Peyer's patch (tissue), 4 donors: ENCODE data around the gene SOX6. TPM values are rescaled to one million over a fixed set of nuclear protein-coding genes. Genes with fewer than 3 reads are reported as not detected.
A peak's percentile ranks its signal among the peaks of the same experiment; 100 is the strongest.

Source experiments
- DNase-seq, 3 donors: peaks; one replicate each; pipeline ENCODE4 v3.0.0-alpha.2; 2017 to 2019
- H3K27ac ChIP-seq, 4 donors: fragments of 200-600 bp; sonication (generic); one replicate each; pipeline ENCODE4 v1.5.1; 2016 to 2019
- H3K27me3 ChIP-seq, 2 donors: fragments of 200-600 bp; sonication (generic); one replicate each; pipeline ENCODE4 v1.5.1; 2019
- H3K36me3 ChIP-seq, 3 donors: fragments of 200-600 bp; sonication (generic); one replicate each; pipeline ENCODE4 v1.5.1; 2016 to 2019
- H3K4me1 ChIP-seq, 4 donors: fragments of 200-600 bp; sonication (generic); one replicate each; pipeline ENCODE4 v1.5.1; 2016 to 2019
- H3K4me3 ChIP-seq, 4 donors: fragments of 200-600 bp; sonication (generic); 1 replicate in 3 of 4; 2 replicates in 1 of 4; pipeline ENCODE4 v1.5.1; 2016 to 2019; ENCODE audit warnings: mild to moderate bottlenecking in 1 of 4
- H3K9me3 ChIP-seq, 4 donors: fragments of 200-600 bp; sonication (generic); one replicate each; pipeline ENCODE4 v1.5.1; 2016 to 2019; ENCODE audit warnings: mild to moderate bottlenecking in 1 of 4
- POLR2A ChIP-seq, 2 donors: fragments of 450-650 bp; IDR thresholded peaks; one replicate each; pipeline ENCODE4 v1.5.1; 2017; ENCODE audit warnings: antibody characterized with exemption in 2 of 2, mild to moderate bottlenecking in 2 of 2, moderate library complexity in 2 of 2
- total RNA-seq, 4 donors: library from RNA; depleted of rRNA; stranded (reverse); fragments of >200 nt; gene quantifications; one replicate each; pipeline ENCODE4 v1.1.0, GENCODE V29; 2016
- TF ChIP-seq, protein P1 (sequence below), 6 experiments: fragments of 450-650 bp in 4 of 6; fragments of 200-600 bp in 2 of 6; sonication (generic) in 1 of 6; IDR thresholded peaks; one replicate each; pipeline ENCODE4 v1.5.1; 2017 to 2019; ENCODE audit warnings: antibody characterized with exemption in 6 of 6, mild to moderate bottlenecking in 3 of 6, moderate library complexity in 1 of 6

The SOX6 gene
- total RNA-seq, 4 donors from 2014 or later: 144 to 205 (median 161) TPM

DNA sequence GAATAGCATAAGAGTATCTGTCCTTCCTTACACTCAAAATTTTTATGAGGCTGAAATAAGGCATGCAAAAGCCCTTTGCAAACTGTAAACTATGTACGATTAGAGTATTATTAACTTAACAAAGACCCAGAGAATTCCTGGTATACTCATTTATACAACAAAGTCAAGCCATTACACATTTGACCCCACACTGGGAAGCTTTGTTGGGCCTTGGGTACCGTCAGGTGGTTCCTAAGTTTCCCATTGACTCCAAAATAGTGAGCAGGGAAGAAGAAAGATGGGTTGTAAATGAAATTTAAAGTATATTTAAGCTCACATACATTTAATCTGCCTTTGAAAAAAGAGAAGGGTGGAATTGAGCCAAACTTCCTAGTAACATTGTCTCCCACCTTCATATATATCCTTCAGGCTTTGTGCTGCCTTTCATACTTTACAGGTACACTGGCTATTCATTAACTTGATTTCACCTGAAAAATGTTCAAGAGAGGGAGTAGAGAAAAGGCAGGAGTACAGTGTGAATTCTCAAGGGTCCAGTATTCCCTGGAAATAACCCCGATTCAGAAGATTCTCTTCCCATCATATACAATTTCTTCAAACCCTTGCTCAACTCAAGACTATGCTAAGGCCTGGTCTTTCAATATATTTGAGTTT lies 68.6 kb downstream of the SOX6 start:
- TF ChIP-seq, protein P1, sequence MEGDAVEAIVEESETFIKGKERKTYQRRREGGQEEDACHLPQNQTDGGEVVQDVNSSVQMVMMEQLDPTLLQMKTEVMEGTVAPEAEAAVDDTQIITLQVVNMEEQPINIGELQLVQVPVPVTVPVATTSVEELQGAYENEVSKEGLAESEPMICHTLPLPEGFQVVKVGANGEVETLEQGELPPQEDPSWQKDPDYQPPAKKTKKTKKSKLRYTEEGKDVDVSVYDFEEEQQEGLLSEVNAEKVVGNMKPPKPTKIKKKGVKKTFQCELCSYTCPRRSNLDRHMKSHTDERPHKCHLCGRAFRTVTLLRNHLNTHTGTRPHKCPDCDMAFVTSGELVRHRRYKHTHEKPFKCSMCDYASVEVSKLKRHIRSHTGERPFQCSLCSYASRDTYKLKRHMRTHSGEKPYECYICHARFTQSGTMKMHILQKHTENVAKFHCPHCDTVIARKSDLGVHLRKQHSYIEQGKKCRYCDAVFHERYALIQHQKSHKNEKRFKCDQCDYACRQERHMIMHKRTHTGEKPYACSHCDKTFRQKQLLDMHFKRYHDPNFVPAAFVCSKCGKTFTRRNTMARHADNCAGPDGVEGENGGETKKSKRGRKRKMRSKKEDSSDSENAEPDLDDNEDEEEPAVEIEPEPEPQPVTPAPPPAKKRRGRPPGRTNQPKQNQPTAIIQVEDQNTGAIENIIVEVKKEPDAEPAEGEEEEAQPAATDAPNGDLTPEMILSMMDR (IDR thresholded peaks at IDR 0.05): no peak
- TF ChIP-seq POLR2A (IDR thresholded peaks at IDR 0.05): no peak
- Histone ChIP-seq H3K36me3 (no peaks in the 10 kb centered on the region), H3K27ac (no peak overlapping the region), H3K27me3 (no peaks in the 10 kb centered on the region), H3K4me1 (no peaks in the 10 kb centered on the region), H3K9me3 (no peaks in the 10 kb centered on the region), H3K4me3 (no peak overlapping the region)
- DNase-seq: no peak

- TF ChIP-seq, protein P1 (IDR thresholded peaks at IDR 0.05): no peak
- no peak for TF ChIP-seq POLR2A (IDR thresholded peaks at IDR 0.05)
- H3K4me3 ChIP-seq: no peak overlapping the region
- no peak for DNase-seq
- no peak overlapping the region for H3K27ac ChIP-seq
- no peaks in the 10 kb centered on the region for H3K4me1 ChIP-seq
- no peaks in the 10 kb centered on the region for H3K27me3 ChIP-seq
- no peaks in the 10 kb centered on the region for H3K36me3 ChIP-seq
- no peaks in the 10 kb centered on the region for H3K9me3 ChIP-seq
Observed at GRCh38 chr11:16286095-16286494, 70.3 kb downstream of the SOX6 start.

- H3K4me1 ChIP-seq: peaks cover 0 to 5% (median 1%) of the 10 kb centered on the region in 4 donors
- no peak overlapping the region for H3K27ac ChIP-seq
- TF ChIP-seq POLR2A (IDR thresholded peaks at IDR 0.05): no peak
- TF ChIP-seq, protein P1 (IDR thresholded peaks at IDR 0.05): no peak
- no peaks in the 10 kb centered on the region for H3K27me3 ChIP-seq
- H3K9me3 ChIP-seq: no peaks in the 10 kb centered on the region
- H3K4me3 ChIP-seq: peak overlapping the region in 1 of 4 donors; percentile 21
- peak in 2 of 3 donors; percentile 89 to 92 for DNase-seq
- H3K36me3 ChIP-seq: no peaks in the 10 kb centered on the region
Observed at GRCh38 chr11:16280256-16280682, 76.1 kb downstream of the SOX6 start.

DNA sequence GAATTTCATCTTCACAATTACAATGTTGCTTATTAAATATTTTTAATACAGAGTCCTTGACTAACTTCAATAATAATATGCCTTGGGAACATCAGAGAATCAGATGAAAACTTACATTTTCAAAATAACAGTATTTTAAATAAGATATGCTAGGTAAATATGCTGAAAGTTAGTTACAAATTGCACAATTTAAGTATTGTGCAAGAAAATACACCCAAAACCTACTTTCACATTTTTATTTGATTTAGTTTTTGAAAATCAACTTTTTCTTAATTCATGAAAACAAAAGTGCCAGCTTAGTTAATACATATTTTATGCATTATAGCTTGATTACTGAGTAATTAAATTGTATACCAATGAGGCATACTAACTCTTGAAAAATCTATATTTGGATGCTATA lies 76.8 kb downstream of the SOX6 start:
- no peaks in the 10 kb centered on the region for H3K9me3 ChIP-seq
- no peaks in the 10 kb centered on the region for H3K36me3 ChIP-seq
- H3K4me1 ChIP-seq: peaks cover 0 to 5% (median 1%) of the 10 kb centered on the region in 4 donors
- TF ChIP-seq POLR2A (IDR thresholded peaks at IDR 0.05): no peak
- TF ChIP-seq, protein P1 (IDR thresholded peaks at IDR 0.05): no peak
- H3K27me3 ChIP-seq: no peaks in the 10 kb centered on the region
- H3K4me3 ChIP-seq: no peak overlapping the region
- no peak overlapping the region for H3K27ac ChIP-seq
- no peak for DNase-seq

DNA sequence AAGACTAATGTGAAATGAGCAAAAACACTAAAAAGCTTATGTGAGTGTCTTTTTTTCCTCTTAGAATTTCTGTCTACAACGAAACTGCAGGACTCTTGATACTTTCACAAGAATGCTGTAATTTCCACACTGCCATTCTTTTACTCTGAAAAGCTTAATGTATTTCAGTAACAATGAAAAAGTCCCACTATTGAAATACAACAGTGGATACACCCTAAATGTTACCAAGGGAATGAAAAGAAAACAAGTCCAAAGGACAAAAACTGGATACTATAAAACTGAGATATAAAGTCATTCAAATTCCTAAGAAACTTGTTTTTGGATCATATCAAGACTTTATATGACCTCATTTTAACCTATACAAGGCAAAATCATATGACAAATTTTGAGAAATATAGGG lies 77.4 kb downstream of the SOX6 start:
- TF ChIP-seq, protein P1 (IDR thresholded peaks at IDR 0.05): no peak
- TF ChIP-seq POLR2A (IDR thresholded peaks at IDR 0.05): no peak
- Histone ChIP-seq H3K4me1 (peaks cover 0 to 5% (median 1%) of the 10 kb centered on the region in 4 donors), H3K27ac (no peak overlapping the region), H3K9me3 (no peaks in the 10 kb centered on the region), H3K27me3 (no peaks in the 10 kb centered on the region), H3K4me3 (no peak overlapping the region), H3K36me3 (no peaks in the 10 kb centered on the region)
- no peak for DNase-seq
